IPS DF 4.7 (cell line): ENCODE results near the gene HCRTR1.

Source experiments
- DNase-seq: peaks from one replicate; pipeline ENCODE4 v3.0.0-alpha.2; 2013; ENCODE audit warnings: low spot score; ENCODE audit errors: extremely low read depth

The HCRTR1 gene

DNA sequence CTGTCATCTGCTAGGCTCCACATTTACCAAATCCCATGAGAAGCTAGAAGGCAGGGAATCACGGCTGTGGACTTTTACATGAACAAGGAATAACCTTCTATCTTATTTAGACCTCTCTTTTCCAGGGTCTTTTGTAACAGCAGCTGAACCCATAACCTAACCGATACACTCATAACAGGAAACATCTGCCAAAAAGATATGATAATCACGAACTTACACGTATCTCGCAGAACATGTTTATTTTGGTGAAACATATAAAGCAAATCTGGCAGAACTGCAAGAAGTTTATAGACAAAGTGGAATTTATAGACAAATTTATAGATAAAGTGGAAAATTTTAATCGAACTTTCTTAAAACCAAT, 20.8 kb upstream of the HCRTR1 start:
- no peak for DNase-seq

DNA sequence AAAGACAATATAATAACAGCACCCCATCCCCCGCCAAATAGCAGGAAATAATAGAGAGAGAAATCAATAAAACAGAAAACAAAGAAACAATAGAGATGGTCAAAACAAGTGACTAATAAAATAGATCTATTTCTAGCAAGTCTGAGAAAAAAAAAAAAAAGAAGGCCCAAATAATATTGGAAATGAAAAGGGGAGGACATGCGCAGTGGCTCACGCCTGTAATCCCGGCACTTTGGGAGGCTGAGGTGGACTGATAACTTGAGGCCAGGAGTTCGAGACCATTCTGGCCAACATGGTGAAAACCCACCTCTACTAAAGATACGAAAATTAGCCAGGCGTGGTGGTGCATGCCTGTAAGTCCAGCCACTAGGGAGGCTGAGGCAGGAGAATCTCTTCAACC, 18.5 kb upstream of the HCRTR1 start:
- no peak for DNase-seq

DNA sequence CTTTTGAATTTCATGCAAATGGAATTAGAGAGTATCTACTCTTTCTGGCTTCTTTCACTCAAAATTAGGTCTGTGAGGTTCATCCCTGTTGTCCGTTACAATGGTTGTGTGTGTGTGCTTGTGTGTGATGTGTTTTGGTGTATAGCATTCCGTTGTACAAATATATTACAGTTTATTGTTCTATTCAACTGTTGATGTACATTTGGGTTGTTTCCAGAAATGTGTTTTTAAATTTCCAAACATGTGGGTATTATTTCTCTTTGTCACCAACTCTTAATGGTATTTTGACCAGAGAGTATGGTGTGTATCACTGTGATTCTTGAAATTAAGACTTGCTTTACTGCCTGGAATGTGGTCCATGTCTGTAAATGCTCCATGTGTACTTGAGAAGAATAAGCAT, 16.8 kb upstream of the HCRTR1 start:
- DNase-seq: no peak

DNA sequence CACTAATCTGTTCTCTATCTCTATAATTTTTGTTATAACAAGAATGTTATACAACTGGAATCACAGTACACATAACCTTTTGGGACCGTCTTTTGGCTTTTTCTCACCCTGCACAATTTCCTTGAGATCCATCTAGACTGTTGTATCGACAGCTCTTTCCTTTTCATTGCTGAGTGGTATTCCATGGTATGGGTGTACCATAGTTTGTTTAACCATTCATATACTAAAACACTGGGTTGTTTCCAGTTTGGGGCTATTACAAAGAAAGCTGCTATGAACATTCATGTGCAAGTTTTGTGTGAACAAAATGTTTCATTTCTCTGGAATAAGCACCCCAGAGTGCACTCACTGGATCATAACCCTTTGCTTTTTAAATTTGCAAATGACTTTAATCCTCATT, 15.4 kb upstream of the HCRTR1 start:
- DNase-seq: no peak

DNA sequence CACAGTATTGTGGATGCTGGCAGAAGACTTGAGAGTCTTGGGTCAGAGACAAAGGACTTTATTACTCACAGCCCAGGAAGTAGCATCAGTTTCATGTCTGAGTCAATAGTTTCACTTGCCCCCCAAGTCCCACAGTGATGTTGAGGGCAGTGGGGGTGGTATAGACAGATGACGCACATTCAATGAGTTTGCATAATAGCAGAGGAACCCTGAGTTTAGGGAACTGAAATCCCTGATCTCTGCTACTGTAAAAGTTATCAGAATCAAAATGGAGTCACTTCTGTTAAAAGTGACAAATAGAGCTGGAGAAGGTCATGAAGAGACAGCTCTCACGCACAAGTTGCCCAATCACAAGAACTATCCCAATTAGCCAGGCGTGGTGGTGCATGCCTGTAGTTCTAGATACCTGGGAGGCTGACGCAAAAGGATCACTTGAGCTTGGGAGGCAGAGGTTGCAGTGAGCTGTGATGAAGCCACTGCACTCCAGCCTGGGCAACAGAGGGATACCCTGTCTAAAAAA, 11.5 kb upstream of the HCRTR1 start:
- no peak for DNase-seq

DNA sequence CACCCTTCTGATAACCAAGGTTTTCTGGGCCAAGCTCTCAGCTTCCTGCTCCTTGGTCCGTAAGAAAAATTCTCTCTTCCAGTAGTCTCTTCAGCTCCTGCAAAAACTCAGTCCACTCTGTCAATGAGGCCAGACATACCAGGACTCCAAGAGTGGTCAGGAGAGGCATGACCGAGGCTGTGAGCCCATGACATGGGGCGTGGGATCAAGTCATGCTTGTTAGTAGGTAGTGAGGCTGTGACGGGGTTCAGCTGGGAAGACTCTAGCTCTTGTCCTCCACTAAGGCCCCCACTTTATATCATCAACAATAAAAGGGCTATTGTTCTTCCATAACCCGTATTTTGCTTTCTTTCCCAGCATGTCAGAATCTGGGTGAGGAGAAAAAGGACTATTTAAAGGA, 10.1 kb upstream of the HCRTR1 start:
- no peak for DNase-seq

DNA sequence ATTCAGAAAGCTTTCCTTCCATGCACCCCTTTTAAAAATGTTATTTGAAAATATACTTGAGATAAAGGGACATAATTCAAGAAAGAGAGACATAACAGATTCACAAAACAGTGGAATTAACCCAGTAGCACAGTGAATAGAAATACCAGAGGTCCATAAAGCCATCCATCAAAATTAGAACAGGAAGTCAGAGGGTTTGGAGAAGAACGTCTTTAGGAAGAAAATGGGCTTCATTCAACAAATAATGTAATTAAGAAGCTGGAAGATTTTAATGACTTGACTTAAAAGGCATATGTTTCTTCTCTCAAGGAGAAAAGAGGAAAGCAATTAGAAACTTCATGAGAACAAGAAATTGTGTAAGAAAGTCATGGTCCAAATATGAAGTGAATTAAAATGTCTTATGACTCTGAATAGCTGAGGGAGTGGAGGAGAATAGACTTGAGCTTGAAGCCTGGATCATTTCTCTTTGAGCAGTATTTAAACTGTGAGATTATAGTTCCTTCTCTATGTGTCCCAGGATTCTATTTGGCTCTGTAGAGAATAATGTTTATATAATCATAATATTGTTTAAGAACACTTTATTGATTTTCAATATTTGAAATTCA, 7.9 kb upstream of the HCRTR1 start:
- DNase-seq: no peak

DNA sequence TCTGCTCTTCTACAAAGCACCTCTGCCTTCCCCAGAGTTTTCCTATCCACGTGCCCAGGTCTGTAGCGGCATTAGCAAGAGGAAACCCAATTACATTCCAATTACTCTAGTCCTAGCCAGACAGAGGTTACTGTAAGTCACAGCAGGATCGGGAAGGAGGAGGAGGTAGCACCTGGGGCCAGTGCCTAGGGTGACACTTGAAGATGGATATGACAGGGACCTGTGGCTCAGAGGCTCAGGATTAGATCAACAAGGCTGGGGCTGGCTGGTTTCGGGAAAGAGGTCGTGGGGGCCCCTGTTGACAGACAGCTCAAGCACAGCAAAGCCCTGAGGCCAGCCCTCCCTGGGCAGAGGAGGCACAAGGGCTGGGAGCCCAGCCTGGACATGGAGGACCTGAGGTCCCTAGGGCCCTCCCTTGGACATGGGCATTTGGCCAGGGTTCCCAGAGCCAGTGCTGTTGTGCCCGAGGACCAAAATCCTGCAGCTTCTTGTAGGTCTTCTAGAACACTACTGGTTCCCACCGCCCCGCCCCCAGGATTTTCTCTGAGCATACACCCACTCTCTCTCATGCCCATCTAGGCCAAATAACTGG, 3.0 kb upstream of the HCRTR1 start:
- no peak for DNase-seq

DNA sequence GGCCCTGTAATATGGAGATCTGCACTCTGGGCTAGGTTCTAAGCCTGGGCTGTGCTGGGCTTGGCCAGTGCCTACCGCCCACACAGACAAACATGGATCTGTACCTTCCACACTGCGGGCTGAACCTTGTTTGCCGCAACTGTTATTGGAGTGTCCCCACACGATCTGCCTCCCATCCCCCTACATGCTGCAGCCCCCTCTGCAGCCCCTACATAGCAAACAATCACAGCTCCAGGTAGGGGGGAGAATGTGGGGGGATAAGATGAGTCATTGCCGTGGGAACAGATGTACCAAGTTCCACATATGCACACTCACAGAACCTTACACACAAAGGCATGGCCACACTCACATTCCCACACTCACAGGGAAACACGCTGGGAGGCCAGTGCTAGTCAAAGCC, 2.1 kb upstream of the HCRTR1 start:
- DNase-seq: no peak

DNA sequence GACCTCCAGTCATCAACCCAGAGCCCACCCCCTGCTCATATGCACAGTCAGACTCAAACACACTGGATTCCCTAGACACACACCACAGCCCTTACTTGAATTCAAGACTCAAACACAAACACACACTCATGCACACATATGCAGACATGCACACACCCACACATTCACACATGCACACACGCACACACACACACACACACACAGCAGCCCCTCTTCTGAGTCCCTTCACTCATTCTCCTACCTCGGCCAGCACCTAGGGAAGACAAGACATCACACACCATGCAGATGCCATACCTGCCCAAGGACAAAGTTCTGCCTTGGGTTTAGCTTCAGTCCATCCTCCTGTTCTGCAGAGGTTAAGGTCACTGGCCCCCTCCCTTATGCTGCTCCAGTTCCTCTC, 1.6 kb upstream of the HCRTR1 start:
- no peak for DNase-seq

DNA sequence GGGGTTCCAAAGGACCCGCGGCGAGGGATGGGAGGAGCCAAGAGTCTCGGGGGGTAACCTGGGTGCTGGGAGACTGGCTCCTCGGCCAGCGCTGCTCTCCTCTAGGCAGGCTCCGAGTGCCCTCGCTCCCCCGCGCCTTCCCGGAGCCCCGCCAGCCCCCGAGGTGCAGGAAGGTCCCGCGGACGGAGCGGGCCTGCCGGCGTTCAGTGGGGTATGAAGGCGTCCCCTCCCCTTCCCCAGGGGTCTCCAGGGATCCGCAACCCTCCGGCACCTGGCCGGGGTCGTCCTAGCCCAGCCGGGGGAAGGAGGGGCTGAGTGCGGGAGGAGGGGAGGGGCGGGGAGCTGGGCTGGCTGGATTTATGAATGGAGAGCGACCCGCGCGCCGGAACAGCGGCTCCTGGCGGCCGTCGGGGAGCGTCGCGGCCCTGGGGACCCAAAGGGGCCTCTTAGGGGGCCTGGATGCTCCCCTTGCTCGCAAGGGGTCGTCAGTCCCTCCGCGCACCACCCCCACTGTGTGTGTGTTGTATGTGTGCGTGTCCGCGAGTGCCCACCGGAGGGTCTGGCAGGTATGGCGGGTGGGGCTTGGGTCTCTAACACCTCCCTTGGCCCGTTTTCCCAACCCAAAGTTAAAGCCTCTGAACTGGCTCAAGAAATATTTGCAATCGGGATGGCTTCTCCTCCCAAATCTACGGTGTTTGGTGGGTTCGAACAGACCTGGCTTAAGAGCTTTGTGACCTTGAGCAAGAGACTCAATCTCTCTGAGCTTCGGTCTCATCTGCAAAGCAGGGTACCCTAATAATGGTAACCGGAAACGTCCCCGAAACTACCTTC, 642 bp downstream of the HCRTR1 start:
- no peak for DNase-seq

DNA sequence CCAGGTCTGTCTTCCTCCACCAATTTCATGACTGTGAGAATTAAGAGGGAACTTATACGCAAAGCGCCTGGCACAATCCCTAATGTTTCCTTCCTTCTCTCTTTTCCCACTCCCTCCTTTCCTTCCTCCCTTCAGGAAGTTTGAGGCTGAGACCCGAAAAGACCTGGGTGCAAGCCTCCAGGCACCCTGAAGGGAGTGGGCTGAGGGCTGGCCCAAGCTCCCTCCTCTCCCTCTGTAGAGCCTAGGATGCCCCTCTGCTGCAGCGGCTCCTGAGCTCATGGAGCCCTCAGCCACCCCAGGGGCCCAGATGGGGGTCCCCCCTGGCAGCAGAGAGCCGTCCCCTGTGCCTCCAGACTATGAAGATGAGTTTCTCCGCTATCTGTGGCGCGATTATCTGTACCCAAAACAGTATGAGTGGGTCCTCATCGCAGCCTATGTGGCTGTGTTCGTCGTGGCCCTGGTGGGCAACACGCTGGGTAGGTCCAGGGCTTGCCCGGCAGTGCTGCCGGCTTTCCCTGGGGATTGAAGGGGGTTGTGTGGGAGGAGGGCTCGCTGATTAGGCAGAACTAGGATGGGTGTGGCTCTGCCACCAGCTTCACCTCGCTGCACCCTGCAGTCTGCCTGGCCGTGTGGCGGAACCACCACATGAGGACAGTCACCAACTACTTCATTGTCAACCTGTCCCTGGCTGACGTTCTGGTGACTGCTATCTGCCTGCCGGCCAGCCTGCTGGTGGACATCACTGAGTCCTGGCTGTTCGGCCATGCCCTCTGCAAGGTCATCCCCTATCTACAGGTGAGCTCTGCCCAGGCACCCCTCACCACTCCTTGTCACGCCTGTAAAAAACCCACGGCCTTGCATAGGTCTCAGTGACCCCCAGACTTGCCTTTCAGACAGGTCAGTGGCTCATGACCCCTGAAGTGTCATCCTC, 1.7 kb downstream of the HCRTR1 start:
- DNase-seq: no peak

DNA sequence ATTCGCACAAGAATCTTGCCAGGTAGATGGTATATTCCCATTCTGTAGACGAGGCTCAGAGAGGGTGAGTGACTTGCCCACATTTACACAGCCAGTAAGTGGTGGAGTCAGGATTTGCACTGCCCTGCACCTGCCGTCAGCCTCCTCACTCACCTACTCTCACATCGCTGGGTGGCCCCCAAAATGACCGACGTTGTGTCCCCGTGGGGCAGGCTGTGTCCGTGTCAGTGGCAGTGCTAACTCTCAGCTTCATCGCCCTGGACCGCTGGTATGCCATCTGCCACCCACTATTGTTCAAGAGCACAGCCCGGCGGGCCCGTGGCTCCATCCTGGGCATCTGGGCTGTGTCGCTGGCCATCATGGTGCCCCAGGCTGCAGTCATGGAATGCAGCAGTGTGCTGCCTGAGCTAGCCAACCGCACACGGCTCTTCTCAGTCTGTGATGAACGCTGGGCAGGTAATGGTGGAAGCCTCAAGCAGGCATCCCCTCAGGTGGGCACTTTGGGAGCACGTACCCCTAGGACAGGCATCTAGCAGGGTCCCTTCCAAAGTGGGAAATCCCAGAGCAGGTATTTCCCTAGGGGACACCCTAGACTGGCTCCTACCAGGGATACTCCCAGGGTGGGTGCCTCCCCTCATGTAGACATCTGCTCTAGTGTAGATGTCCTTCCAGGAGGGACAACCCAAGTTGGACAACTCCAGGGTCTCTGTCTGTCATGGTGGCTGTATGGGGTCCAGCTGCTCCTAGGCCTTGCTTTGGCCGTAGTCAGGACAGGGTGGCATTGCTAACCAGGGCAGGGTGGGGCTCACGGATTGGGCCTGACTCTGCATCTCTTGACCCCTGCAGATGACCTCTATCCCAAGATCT, 3.4 kb downstream of the HCRTR1 start:
- no peak for DNase-seq

DNA sequence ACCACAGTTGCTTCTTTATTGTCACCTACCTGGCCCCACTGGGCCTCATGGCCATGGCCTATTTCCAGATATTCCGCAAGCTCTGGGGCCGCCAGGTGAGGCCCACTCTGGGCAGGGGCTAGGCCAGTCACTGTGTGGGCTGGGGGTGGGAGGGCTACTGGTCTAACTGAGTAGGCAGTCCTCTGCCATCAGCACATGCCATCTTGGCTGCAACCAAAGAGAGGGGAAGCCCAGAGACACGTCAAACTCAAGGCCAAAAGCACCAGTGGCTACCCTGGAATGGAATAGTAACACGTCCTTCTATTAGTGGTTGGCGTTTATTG, 4.0 kb downstream of the HCRTR1 start:
- DNase-seq: no peak

DNA sequence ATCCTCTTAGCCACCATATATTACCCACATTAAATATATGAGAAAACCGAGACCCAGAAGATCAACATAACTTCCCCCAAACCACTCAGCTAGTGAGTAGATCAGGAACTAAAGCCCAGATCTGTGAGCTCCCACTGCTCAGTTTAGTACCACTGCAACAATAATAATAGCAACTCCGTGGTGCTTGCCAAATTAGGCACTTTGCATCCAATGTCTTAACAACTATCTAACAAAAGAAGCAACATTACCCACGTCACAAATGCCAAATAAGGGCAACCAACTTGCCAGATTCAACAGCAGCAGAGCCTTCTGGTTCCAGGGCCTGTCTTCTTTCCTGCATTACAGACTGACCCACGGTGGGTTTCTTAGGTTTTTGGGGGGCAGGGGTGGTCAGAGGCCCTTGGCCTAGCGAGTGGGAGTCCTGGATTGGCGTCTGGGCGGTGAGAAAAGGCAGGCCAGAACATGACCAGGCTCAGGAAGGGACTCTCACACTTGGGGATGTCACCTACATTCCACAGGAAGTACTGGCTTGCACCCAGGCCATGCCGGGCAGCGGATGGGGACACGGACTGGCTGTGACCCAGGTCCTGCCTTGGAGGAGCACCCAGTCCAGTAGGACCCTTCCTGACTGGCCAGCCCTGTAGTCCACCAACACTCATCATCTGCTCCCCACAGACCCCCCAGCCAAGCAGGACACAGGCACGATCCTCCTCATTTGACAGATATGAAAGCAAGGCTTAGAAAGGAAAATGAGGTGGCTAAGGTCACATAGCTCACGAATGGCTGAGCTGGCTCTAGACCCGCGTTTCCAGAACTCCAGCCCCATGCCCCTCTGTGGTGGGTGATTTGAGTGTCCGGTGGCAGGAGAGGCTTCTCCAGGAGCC, 4.6 kb downstream of the HCRTR1 start:
- no peak for DNase-seq

DNA sequence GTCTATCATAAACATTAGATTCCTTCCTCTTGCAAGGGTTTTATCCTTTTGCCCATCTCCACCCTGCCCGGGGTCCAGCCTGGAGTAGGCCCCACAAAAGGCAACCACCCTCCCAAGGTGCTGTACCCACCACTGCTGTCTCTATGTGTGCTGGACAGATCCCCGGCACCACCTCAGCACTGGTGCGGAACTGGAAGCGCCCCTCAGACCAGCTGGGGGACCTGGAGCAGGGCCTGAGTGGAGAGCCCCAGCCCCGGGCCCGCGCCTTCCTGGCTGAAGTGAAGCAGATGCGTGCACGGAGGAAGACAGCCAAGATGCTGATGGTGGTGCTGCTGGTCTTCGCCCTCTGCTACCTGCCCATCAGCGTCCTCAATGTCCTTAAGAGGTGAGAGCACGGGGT, 5.9 kb downstream of the HCRTR1 start:
- DNase-seq: no peak

DNA sequence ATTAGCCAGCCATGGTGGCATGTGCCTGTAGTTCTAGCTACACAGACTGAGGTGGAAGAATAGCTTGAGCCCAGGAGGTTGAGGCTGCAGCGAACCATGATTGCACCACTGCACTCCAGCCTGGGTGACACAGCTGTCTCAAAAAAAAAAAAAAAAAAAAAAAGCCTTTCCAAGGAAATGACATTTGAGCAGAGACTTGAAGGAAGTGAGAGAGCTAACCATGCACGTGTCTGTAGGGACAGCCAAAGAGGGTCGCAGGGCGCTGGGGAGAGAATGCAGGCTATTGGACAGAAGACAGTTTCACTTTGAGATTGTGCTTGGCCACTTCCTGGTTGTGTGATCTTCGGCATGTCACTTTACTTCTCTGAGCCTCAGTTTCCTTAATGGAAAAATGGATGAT, 6.8 kb downstream of the HCRTR1 start:
- no peak for DNase-seq

DNA sequence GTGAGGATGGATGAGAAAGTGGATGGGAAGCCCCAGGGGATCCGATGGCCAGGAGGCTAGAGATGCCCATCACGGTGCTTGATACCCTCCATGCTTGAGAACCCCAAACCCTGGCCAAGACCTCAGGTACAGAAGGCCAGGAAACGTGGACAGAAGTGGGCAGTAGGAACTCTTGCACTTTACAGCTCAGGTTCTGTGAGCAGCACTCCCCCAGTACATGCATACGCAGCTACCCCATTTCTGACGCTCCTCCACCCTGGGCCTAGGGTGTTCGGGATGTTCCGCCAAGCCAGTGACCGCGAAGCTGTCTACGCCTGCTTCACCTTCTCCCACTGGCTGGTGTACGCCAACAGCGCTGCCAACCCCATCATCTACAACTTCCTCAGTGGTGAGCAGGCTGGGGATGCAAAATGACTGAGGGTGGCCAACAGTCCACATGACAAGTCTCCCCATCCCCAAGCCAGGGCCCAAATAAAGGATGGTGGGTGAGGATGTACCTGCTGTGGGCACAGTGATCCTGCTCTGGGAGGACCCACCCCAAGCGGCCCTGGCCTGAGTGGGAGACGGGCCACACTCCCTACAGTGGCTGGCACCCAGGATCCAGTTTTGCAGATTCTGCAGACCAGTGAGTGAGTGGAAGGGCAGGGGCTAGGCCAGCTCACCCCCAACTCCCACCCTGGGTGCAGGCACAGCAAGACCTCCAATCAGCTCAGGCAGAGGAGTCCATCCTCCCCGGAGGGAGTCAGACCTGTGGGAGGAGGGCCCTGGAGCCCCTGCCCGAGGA, 7.4 kb downstream of the HCRTR1 start:
- no peak for DNase-seq
